PFSK-1 (cell line): ENCODE measurements around the gene PDE3A.

Source experiments
- FOXP2 ChIP-seq: optimal IDR thresholded peaks from 2 replicates; pipeline ENCODE3; 2011; ENCODE audit warnings: borderline replicate concordance, control low read depth, inconsistent platforms; ENCODE audit not compliant: insufficient read depth; ENCODE audit errors: extremely low read length, extremely low read depth
- POLR2AphosphoS5 ChIP-seq: IDR thresholded peaks from 2 replicates; pipeline ENCODE4 v1.6.1; 2012; ENCODE audit warnings: low read depth, mild to moderate bottlenecking, control low read depth, low read length, moderate library complexity
- REST ChIP-seq, 2 experiments: IDR thresholded peaks; 2 replicates each; pipeline versions ENCODE4 v1.6.1 to v1.8.0; 2011 to 2012; ENCODE audit warnings: low read depth in 2 of 2, low read length in 2 of 2, control low read depth in 1 of 2, inconsistent platforms in 1 of 2, mild to moderate bottlenecking in 1 of 2, moderate library complexity in 1 of 2; ENCODE audit not compliant: insufficient read depth in 1 of 2
- SIN3A ChIP-seq: IDR thresholded peaks from 2 replicates; pipeline ENCODE4 v1.6.1; 2012; ENCODE audit warnings: mild to moderate bottlenecking, low read length, moderate library complexity, borderline replicate concordance; ENCODE audit not compliant: insufficient read depth
- TAF1 ChIP-seq: IDR thresholded peaks from 2 replicates; pipeline ENCODE4 v1.6.1; 2012; ENCODE audit warnings: low read length, control low read depth, borderline replicate concordance; ENCODE audit not compliant: insufficient read depth

Gene PDE3A

GRCh38 chr12:20503858-20504257, 135.5 kb downstream of the PDE3A start:
- TF ChIP-seq POLR2AphosphoS5 (no peak), SIN3A (no peak), TAF1 (no peak), REST (IDR thresholded peaks at IDR 0.05; ENCODE audit: insufficient read depth in 1 of 2, low read depth in 2 of 2, low read length in 2 of 2) (no peak), FOXP2 (no peak)

- no peak for TF ChIP-seq TAF1
- no peak for TF ChIP-seq FOXP2
- TF ChIP-seq REST (IDR thresholded peaks at IDR 0.05; ENCODE audit: insufficient read depth in 1 of 2, low read depth in 2 of 2, low read length in 2 of 2): no peak
- no peak for TF ChIP-seq SIN3A
- TF ChIP-seq POLR2AphosphoS5: no peak
Measured at GRCh38 chr12:20505056-20505455, 136.7 kb downstream of the PDE3A start.

- TF ChIP-seq FOXP2 (no peak), POLR2AphosphoS5 (no peak), REST (IDR thresholded peaks at IDR 0.05; ENCODE audit: insufficient read depth in 1 of 2, low read depth in 2 of 2, low read length in 2 of 2) (no peak), TAF1 (no peak)
Measured at GRCh38 chr12:20507056-20507455, 138.7 kb downstream of the PDE3A start.

- TF ChIP-seq FOXP2 (no peak), TAF1 (no peak), REST (IDR thresholded peaks at IDR 0.05; ENCODE audit: insufficient read depth in 1 of 2, low read depth in 2 of 2, low read length in 2 of 2) (no peak), SIN3A (no peak), POLR2AphosphoS5 (no peak)
Measured at GRCh38 chr12:20507711-20508110, 139.4 kb downstream of the PDE3A start.

- no peak for TF ChIP-seq TAF1
- no peak for TF ChIP-seq FOXP2
- TF ChIP-seq POLR2AphosphoS5: no peak
- no peak for TF ChIP-seq SIN3A
- no peak for TF ChIP-seq REST (IDR thresholded peaks at IDR 0.05; ENCODE audit: insufficient read depth in 1 of 2, low read depth in 2 of 2, low read length in 2 of 2)
Measured at GRCh38 chr12:20508359-20508758, 140.0 kb downstream of the PDE3A start.
